ENCODE data around the gene ASTN2.

ASTN2 gene

GRCh38 chr9:116558818-116559540 is 855.9 kb downstream of the ASTN2 start:
- DNase-seq (ENCODE audit: low spot score) = no peak

DNA sequence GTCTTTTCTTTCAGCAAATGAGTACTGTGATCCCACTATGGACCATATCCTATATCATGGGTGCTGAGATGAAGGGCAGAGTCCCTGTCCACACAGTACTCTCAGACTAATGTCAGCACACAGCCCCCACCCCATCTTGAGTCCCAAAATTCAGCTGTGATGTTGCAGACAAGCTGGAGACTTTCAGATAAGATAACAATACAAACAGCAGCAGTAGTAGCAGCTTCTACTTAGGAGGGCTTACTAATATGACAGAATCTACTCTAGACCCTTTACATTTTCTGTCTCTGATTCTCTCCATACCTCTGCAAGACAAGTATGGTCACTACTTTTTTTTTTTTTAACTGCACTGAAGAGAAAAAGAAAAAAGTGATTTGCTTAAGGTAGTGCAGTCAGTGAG is 856.8 kb downstream of the ASTN2 start:
- DNase-seq (ENCODE audit: low spot score) = no peak

- DNase-seq (ENCODE audit: low spot score) = no peak
These were observed 859.2 kb downstream of the ASTN2 start for GRCh38 chr9:116555556-116556155.

DNA sequence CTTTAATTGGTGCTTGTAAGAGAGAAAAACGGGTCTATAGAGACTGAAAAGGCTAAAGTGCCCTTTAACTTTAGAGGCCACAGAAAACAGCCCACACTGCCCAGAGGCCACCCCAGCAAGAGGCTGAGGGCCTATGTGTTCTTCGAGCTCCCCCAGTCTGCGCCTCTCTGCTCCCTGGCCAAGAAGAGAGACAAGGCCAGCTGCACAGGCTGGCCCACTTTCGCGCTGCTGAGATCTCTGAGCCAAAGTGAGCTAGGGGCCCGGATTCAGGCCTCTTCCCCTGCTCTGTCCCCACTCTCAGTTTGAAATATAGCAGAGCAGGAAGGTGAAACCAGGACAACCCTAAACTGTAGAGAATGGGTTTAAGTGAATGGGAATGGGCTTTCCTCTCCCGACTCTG is 859.7 kb downstream of the ASTN2 start:
- DNase-seq (ENCODE audit: low spot score) = no peak

DNA sequence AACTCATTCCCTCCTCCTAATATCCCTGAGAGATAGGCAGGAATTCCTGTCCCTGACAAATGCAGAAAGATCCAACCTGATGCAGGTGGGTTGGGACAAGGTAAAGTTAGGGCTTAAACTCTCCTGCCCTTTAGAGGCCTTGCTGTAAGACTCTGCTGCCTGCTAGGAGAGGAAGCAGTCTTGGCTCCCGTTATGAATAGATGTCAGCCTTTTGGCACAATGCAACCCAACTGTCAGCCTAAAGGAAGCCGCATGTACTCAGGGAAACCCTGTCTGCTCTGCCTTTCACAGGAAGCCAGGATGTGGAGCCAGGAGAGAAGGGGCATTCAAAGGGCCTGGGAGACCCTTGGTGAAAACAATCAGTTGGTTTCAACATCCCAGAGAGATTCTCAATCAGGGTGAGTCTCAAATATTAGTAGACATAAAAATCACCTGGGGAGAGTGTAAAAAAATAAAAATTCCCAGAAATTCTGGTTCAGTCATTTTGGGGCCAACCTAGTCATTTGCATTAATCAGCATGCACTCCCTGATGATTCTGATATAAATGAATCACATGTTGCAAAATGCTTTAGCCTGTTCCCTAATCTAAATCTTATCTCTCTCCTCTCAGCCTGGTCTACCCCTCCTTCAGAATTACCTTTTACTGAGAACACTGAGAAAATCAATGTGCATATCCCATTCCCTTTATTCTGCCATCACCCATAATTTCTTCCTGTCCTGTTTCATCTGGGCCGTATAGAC is 864.0 kb downstream of the ASTN2 start:
- no peak for DNase-seq (ENCODE audit: low spot score)

GRCh38 chr9:116549786-116550660 is 864.8 kb downstream of the ASTN2 start:
- DNase-seq (ENCODE audit: low spot score) = no peak

- DNase-seq (ENCODE audit: low spot score) = no peak
These were observed 865.7 kb downstream of the ASTN2 start for GRCh38 chr9:116549061-116549664.

DNA sequence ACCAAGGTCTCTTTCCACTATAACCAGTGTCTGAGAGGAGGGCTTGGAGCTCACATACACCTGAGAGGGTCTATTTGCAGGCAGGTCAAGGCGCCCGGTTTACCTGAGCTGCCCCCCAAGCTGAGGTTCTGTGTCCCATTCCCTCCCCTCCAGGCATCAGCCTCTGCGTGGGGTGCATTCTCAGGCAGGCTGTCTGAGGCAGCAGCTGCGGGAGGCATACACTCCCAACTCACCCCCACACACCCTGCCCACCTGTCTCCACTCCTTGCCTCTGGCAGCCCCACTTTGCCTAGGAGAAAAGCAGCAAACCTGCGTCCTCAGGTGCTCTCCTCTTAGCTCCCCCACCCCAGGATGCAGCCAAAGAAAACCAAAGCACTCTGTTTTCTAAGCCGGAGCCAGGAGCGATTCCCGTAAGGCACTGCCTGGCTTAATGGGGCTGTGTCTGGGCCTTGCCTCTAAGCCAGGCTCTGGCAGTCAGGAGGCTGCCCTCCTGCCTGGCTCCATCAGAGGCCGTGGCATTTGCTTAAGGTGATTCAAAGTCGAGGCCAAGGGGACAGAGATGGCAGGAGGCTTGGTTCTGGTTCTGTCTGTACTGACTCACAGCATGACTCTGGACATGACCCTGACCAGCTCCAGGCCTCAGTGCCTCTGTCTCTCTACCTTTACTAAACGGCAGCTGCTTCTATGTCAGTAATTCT is 867.0 kb downstream of the ASTN2 start:
- no peak for DNase-seq (ENCODE audit: low spot score)

GRCh38 chr9:116546711-116547581 is 867.9 kb downstream of the ASTN2 start:
- DNase-seq (ENCODE audit: low spot score) = no peak

DNA sequence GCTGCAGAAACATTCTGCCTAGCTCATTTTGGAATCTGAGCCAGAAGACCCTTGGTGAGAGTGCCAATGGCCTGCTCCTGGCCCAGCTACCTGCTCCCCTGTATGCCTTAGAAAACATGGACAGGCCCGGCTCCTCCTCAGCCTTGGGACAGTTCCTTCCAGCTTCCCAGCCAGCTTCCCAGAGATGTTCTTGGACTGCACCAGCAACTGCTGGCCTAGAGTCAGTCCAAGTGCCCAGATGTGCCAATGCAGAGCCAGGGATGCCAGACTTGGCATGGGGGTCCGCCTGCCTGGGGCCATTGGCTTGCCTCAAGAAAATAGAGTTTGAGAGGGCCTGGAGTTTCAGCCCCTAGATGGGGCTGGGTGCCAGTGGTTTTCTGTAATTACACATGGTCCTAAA is 870.0 kb downstream of the ASTN2 start:
- DNase-seq (ENCODE audit: low spot score) = no peak

DNA sequence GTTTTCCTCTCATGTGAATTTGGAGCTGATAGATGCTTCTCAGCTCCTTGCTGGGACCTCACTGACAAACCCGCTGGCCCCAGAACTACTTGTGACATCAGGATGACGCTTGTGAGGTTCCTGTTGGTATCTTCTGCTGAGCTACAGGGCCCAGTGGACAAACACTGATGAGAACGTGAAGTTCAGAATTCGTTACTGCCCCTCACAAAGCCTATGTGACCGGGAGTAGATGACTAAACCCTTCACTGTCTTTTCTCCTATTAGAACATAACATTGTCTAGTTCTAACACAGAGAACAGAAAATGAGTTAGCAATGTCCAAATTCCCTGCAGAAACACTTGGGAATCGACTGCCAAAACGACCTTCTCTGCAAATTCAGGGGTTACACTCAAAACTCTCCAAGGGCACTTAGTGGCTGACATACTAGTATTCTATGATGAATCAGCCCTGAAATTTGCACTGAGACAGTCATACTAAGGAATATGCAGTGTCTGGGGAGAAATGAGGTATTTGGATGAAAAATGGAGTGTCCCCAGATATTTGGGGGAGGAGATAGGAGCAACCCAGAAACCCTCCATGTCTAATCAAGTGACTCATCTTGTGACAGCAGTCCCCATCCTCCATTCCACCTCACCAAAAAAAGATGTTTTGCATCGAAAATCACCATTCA is 871.0 kb downstream of the ASTN2 start:
- no peak for DNase-seq (ENCODE audit: low spot score)

GRCh38 chr9:116541402-116541801 is 873.5 kb downstream of the ASTN2 start:
- DNase-seq (ENCODE audit: low spot score) = no peak

GRCh38 chr9:116539549-116539948 is 875.3 kb downstream of the ASTN2 start:
- no peak for DNase-seq (ENCODE audit: low spot score)

- DNase-seq (ENCODE audit: low spot score) = no peak
These were observed 889.2 kb downstream of the ASTN2 start for GRCh38 chr9:116525611-116526010.

GRCh38 chr9:116524778-116525470 is 889.9 kb downstream of the ASTN2 start:
- no peak for DNase-seq (ENCODE audit: low spot score)

GRCh38 chr9:116520218-116520617 is 894.6 kb downstream of the ASTN2 start:
- DNase-seq (ENCODE audit: low spot score) = no peak

- DNase-seq (ENCODE audit: low spot score) = no peak
These were observed 898.4 kb downstream of the ASTN2 start for GRCh38 chr9:116516456-116516855.

DNA sequence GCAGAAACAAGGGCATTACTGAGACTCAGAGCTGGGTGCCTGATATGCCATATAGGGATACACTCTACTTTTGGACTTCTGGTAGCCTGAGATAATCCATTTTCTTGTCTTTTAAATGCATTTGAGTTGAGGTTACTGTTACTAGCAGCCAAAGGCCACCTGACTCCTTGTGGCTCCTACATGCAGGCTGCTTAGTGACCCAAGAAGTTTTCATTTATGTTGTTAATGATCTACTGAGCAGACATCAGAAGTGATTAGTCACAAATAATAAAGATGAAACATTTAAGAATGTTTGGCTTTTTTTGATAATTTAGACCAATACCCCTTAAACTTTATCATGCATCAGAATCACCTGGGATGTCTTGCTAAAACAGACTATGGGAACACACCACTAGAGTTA is 899.3 kb downstream of the ASTN2 start:
- DNase-seq (ENCODE audit: low spot score) = no peak

DNA sequence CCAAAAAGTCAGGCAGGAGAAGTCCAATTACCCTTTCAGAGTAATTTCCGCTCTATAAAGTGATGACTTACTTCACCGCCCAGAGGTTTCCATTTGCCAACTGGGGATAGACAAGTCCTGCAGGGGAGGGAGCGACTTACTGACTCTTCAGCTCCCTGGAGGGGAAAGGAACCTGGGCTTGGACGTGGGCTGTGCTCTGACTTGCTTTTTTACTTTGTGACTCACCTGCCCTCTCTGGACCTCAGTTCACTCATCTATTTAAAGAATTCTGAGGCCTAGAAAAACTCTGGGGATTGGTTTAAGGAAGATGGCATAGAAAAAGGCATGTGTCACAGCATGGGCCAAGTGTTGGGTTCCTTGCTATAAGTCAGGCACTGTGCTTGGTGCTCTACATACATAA is 908.2 kb downstream of the ASTN2 start:
- DNase-seq (ENCODE audit: low spot score) = no peak

Measured in D341Med (cell line).